EL (cell line): ENCODE data around the gene BRCA2.

ENCODE experiments used
- DNase-seq: peaks from one replicate; pipeline ENCODE4 v3.0.0-alpha.2; 2016

Gene BRCA2

GRCh38 chr13:32390484-32390883 lies 75.2 kb downstream of the BRCA2 start:
- no peak for DNase-seq

- DNase-seq = no peak
Observed at GRCh38 chr13:32391101-32391619, 75.9 kb downstream of the BRCA2 start.

- DNase-seq = no peak
Observed at GRCh38 chr13:32403108-32403507, 87.8 kb downstream of the BRCA2 start.

- DNase-seq = no peak
Observed at GRCh38 chr13:32407854-32408253, 92.5 kb downstream of the BRCA2 start.

GRCh38 chr13:32408296-32409000 lies 93.1 kb downstream of the BRCA2 start:
- DNase-seq = no peak

- DNase-seq = no peak
Observed at GRCh38 chr13:32409001-32409313, 93.6 kb downstream of the BRCA2 start.

GRCh38 chr13:32409561-32410421 lies 94.5 kb downstream of the BRCA2 start:
- DNase-seq = peak; percentile 45

GRCh38 chr13:32413284-32413683 lies 98.0 kb downstream of the BRCA2 start:
- no peak for DNase-seq

GRCh38 chr13:32414580-32414979 lies 99.3 kb downstream of the BRCA2 start:
- DNase-seq = no peak

GRCh38 chr13:32415019-32415418 lies 99.7 kb downstream of the BRCA2 start:
- no peak for DNase-seq

GRCh38 chr13:32417995-32418394 lies 102.7 kb downstream of the BRCA2 start:
- no peak for DNase-seq

GRCh38 chr13:32419862-32420261 lies 104.6 kb downstream of the BRCA2 start:
- no peak for DNase-seq

GRCh38 chr13:32423592-32423991 lies 108.3 kb downstream of the BRCA2 start:
- no peak for DNase-seq

GRCh38 chr13:32425158-32425557 lies 109.8 kb downstream of the BRCA2 start:
- DNase-seq = no peak

- DNase-seq = peak; percentile 28
Observed at GRCh38 chr13:32426191-32426989, 111.1 kb downstream of the BRCA2 start.

GRCh38 chr13:32426990-32427851 lies 111.9 kb downstream of the BRCA2 start:
- DNase-seq = peak; percentile 33

- DNase-seq = peak; percentile 56
Observed at GRCh38 chr13:32427852-32428580, 112.7 kb downstream of the BRCA2 start, which contains the start of gene N4BP2L1. Gene N4BP2L1 (minus strand): TSS chr13:32428130. CDS start chr13:32428082, 48 bp downstream.

- DNase-seq = no peak
Observed at GRCh38 chr13:32428581-32429432, 113.5 kb downstream of the BRCA2 start.

GRCh38 chr13:32429433-32429909 lies 114.2 kb downstream of the BRCA2 start:
- DNase-seq = no peak
